ENCODE results near the gene ACADVL. TPM values are rescaled to one million over a fixed set of nuclear protein-coding genes. Genes with fewer than 3 reads are reported as not detected.
"Not testable (repeated sequence)": the region's sequence is repeated elsewhere in the genome, so short reads cannot be mapped to it uniquely, and the experiment has no call there.

ACADVL gene
- total RNA-seq, 1 experiment from 2014 or later, result 205 TPM

- H3K9me3 ChIP-seq (replicated peaks); H3K36me3 ChIP-seq; H3K4me3 ChIP-seq; DNase-seq (ENCODE audit: low read depth in 1 of 2, low spot score in 2 of 2); H3K27ac ChIP-seq; H3K27me3 ChIP-seq (replicated peaks): not testable (repeated sequence)
- peaks cover 11% of the 10 kb centered on the region for H3K4me1 ChIP-seq (replicated peaks)
Observed at GRCh38 chr17:7182101-7182500, 37.6 kb upstream of the ACADVL start.

GRCh38 chr17:7183433-7184090 is 36.2 kb upstream of the ACADVL start:
- Histone ChIP-seq H3K27ac (no peak overlapping the region), H3K4me3 (no peak overlapping the region), H3K4me1 (replicated peaks) (no peaks in the 10 kb centered on the region), H3K9me3 (replicated peaks) (no peaks in the 10 kb centered on the region), H3K27me3 (replicated peaks) (no peaks in the 10 kb centered on the region), H3K36me3 (no peaks in the 10 kb centered on the region)
- no peak for DNase-seq (ENCODE audit: low read depth in 1 of 2, low spot score in 2 of 2)

- no peaks in the 10 kb centered on the region for H3K36me3 ChIP-seq
- no peak for DNase-seq (ENCODE audit: low read depth in 1 of 2, low spot score in 2 of 2)
- no peaks in the 10 kb centered on the region for H3K4me1 ChIP-seq (replicated peaks)
- H3K9me3 ChIP-seq (replicated peaks), result no peaks in the 10 kb centered on the region
- no peak overlapping the region for H3K4me3 ChIP-seq
- H3K27me3 ChIP-seq (replicated peaks), result no peaks in the 10 kb centered on the region
- no peak overlapping the region for H3K27ac ChIP-seq
Observed at GRCh38 chr17:7184091-7184488, 35.6 kb upstream of the ACADVL start.

DNA sequence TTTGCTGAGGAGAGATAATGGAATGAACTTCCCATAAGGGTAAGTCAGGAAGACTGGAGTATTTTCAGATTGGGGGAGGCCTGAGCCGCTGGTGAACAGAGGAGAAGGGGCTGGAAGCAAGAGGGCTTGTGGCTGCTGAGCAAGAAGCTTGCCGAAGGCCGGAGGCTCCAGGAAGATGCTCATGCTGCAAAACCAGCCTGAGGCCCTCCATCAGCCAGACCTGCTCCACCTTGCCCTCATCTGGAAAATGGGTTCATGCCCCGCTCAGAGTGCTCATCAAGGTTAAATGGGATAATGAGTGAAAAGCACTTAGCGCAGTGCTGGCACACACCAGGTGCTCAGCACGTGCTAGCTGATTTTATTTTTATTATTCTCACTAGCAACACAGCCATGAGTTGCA is 35.1 kb upstream of the ACADVL start:
- Histone ChIP-seq H3K27ac (no peak overlapping the region), H3K9me3 (replicated peaks) (no peaks in the 10 kb centered on the region)
- DNase-seq (ENCODE audit: low read depth in 1 of 2, low spot score in 2 of 2), result no peak

GRCh38 chr17:7186241-7186640 is 33.5 kb upstream of the ACADVL start:
- no peak overlapping the region for H3K27ac ChIP-seq
- peaks cover 4% of the 10 kb centered on the region; the same call in 1 of the 2 replicates for H3K36me3 ChIP-seq
- H3K27me3 ChIP-seq (replicated peaks), result no peaks in the 10 kb centered on the region
- no peaks in the 10 kb centered on the region for H3K4me1 ChIP-seq (replicated peaks)
- DNase-seq (ENCODE audit: low read depth in 1 of 2, low spot score in 2 of 2), result no peak
- H3K9me3 ChIP-seq (replicated peaks), result no peaks in the 10 kb centered on the region
- H3K4me3 ChIP-seq, result no peak overlapping the region

More for the DNA sequence above, 35.1 kb upstream of the ACADVL start:
- Histone ChIP-seq H3K4me3 (no peak overlapping the region), H3K36me3 (no peaks in the 10 kb centered on the region), H3K27me3 (replicated peaks) (no peaks in the 10 kb centered on the region), H3K4me1 (replicated peaks) (no peaks in the 10 kb centered on the region)

GRCh38 chr17:7190276-7190917 is 29.3 kb upstream of the ACADVL start:
- Histone ChIP-seq H3K4me3 (no peak overlapping the region), H3K27ac (no peak overlapping the region), H3K9me3 (replicated peaks) (no peaks in the 10 kb centered on the region), H3K27me3 (replicated peaks) (no peaks in the 10 kb centered on the region), H3K4me1 (replicated peaks) (no peaks in the 10 kb centered on the region), H3K36me3 (peaks cover 12% of the 10 kb centered on the region)
- DNase-seq (ENCODE audit: low read depth in 1 of 2, low spot score in 2 of 2), result no peak

- no peaks in the 10 kb centered on the region for H3K27me3 ChIP-seq (replicated peaks)
Observed at GRCh38 chr17:7191069-7191468, 28.7 kb upstream of the ACADVL start.

GRCh38 chr17:7191571-7192270 is 28.0 kb upstream of the ACADVL start:
- Histone ChIP-seq H3K27ac (no peak overlapping the region), H3K9me3 (replicated peaks) (no peaks in the 10 kb centered on the region), H3K4me1 (replicated peaks) (no peaks in the 10 kb centered on the region), H3K4me3 (no peak overlapping the region), H3K36me3 (peaks cover 17% of the 10 kb centered on the region), H3K27me3 (replicated peaks) (no peaks in the 10 kb centered on the region)
- peak in 1 of 2 experiments; percentile 46 for DNase-seq (ENCODE audit: low read depth in 1 of 2, low spot score in 2 of 2)

More at GRCh38 chr17:7191069-7191468, 28.7 kb upstream of the ACADVL start:
- Histone ChIP-seq H3K4me1 (replicated peaks) (no peaks in the 10 kb centered on the region), H3K36me3 (peaks cover 12% of the 10 kb centered on the region), H3K4me3 (no peak overlapping the region), H3K27ac (no peak overlapping the region), H3K9me3 (replicated peaks) (no peaks in the 10 kb centered on the region)
- no peak for DNase-seq (ENCODE audit: low read depth in 1 of 2, low spot score in 2 of 2)

GRCh38 chr17:7192271-7192937 is 27.3 kb upstream of the ACADVL start:
- no peaks in the 10 kb centered on the region for H3K27me3 ChIP-seq (replicated peaks)
- H3K27ac ChIP-seq, result no peak overlapping the region
- no peak for DNase-seq (ENCODE audit: low read depth in 1 of 2, low spot score in 2 of 2)
- no peaks in the 10 kb centered on the region for H3K4me1 ChIP-seq (replicated peaks)
- H3K36me3 ChIP-seq, result peaks cover 18% of the 10 kb centered on the region
- no peak overlapping the region for H3K4me3 ChIP-seq
- no peaks in the 10 kb centered on the region for H3K9me3 ChIP-seq (replicated peaks)

- no peak overlapping the region for H3K4me3 ChIP-seq
- no peaks in the 10 kb centered on the region for H3K4me1 ChIP-seq (replicated peaks)
- no peaks in the 10 kb centered on the region for H3K9me3 ChIP-seq (replicated peaks)
- H3K36me3 ChIP-seq, result peaks cover 17% of the 10 kb centered on the region
- no peak for DNase-seq (ENCODE audit: low read depth in 1 of 2, low spot score in 2 of 2)
- no peaks in the 10 kb centered on the region for H3K27me3 ChIP-seq (replicated peaks)
- H3K27ac ChIP-seq, result no peak overlapping the region
Observed at GRCh38 chr17:7195971-7196370, 23.8 kb upstream of the ACADVL start.

- no peaks in the 10 kb centered on the region for H3K4me1 ChIP-seq (replicated peaks)
- no peaks in the 10 kb centered on the region for H3K27me3 ChIP-seq (replicated peaks)
- H3K27ac ChIP-seq, result no peak overlapping the region
- no peaks in the 10 kb centered on the region for H3K9me3 ChIP-seq (replicated peaks)
- peaks cover 18% of the 10 kb centered on the region for H3K36me3 ChIP-seq
- H3K4me3 ChIP-seq, result no peak overlapping the region
- no peak for DNase-seq (ENCODE audit: low read depth in 1 of 2, low spot score in 2 of 2)
Observed at GRCh38 chr17:7196651-7197401, 22.9 kb upstream of the ACADVL start.

- Histone ChIP-seq H3K4me3 (no peak overlapping the region), H3K9me3 (replicated peaks) (no peaks in the 10 kb centered on the region), H3K4me1 (replicated peaks) (peaks cover 7% of the 10 kb centered on the region; the same call in 1 of the 2 replicates), H3K27ac (no peak overlapping the region), H3K27me3 (replicated peaks) (no peaks in the 10 kb centered on the region), H3K36me3 (peaks cover 10% of the 10 kb centered on the region)
- no peak for DNase-seq (ENCODE audit: low read depth in 1 of 2, low spot score in 2 of 2)
Observed at GRCh38 chr17:7203391-7203790, 16.3 kb upstream of the ACADVL start.

GRCh38 chr17:7204336-7204735 is 15.4 kb upstream of the ACADVL start:
- DNase-seq (ENCODE audit: low read depth in 1 of 2, low spot score in 2 of 2), result no peak
- no peak overlapping the region for H3K4me3 ChIP-seq
- no peaks in the 10 kb centered on the region for H3K9me3 ChIP-seq (replicated peaks)
- peaks cover 10% of the 10 kb centered on the region for H3K36me3 ChIP-seq
- no peak overlapping the region for H3K27ac ChIP-seq
- no peaks in the 10 kb centered on the region for H3K27me3 ChIP-seq (replicated peaks)
- H3K4me1 ChIP-seq (replicated peaks), result peaks cover 7% of the 10 kb centered on the region; the same call in 1 of the 2 replicates

All from SJSA1 (cell line).